Right atrium auricular region (tissue), 2 donors: ENCODE results near the gene TMEM144. TPM values are rescaled to one million over a fixed set of nuclear protein-coding genes. Genes with fewer than 3 reads are reported as not detected.

Experiments
- DNase-seq: peaks from one replicate; pipeline ENCODE4 v3.0.0-alpha.2; 2019; ENCODE audit warnings: low spot score
- H3K27ac ChIP-seq, 2 donors: fragments of 200-600 bp; sonication (generic); 1 replicate in 1 of 2; 2 replicates in 1 of 2; pipeline ENCODE4 v1.5.1; 2016 to 2019
- H3K27me3 ChIP-seq, 2 donors: fragments of 200-600 bp; sonication (generic); one replicate each; pipeline versions ENCODE4 v1.5.1 to v1.6.0; 2017 to 2019
- H3K36me3 ChIP-seq: fragments of 200-600 bp; sonication (generic); one replicate; pipeline ENCODE4 v1.5.1; 2016
- H3K4me1 ChIP-seq, 2 donors: fragments of 200-600 bp; sonication (generic); one replicate each; pipeline versions ENCODE4 v1.5.1 to v1.6.0; 2017 to 2019
- H3K4me3 ChIP-seq, 2 donors: fragments of 200-600 bp; sonication (generic); 1 replicate in 1 of 2; 2 replicates in 1 of 2; pipeline ENCODE4 v1.5.1; 2017 to 2019; ENCODE audit warnings: mild to moderate bottlenecking in 1 of 2, moderate library complexity in 1 of 2
- H3K9me3 ChIP-seq, 2 donors: fragments of 200-600 bp; sonication (generic); one replicate each; pipeline ENCODE4 v1.5.1; 2019
- CTCF ChIP-seq, 2 donors: fragments of 200-600 bp; sonication (generic); IDR thresholded peaks; one replicate each; pipeline ENCODE4 v1.5.1; 2019; ENCODE audit warnings: antibody characterized with exemption in 2 of 2
- total RNA-seq, 2 donors: library from RNA; depleted of rRNA; stranded (reverse); fragments of >200 nt; gene quantifications; one replicate each; pipeline ENCODE4 v1.1.0, GENCODE V29; 2016

The TMEM144 gene
- total RNA-seq, 2 donors from 2014 or later: 7.1 to 9.7 TPM

DNA sequence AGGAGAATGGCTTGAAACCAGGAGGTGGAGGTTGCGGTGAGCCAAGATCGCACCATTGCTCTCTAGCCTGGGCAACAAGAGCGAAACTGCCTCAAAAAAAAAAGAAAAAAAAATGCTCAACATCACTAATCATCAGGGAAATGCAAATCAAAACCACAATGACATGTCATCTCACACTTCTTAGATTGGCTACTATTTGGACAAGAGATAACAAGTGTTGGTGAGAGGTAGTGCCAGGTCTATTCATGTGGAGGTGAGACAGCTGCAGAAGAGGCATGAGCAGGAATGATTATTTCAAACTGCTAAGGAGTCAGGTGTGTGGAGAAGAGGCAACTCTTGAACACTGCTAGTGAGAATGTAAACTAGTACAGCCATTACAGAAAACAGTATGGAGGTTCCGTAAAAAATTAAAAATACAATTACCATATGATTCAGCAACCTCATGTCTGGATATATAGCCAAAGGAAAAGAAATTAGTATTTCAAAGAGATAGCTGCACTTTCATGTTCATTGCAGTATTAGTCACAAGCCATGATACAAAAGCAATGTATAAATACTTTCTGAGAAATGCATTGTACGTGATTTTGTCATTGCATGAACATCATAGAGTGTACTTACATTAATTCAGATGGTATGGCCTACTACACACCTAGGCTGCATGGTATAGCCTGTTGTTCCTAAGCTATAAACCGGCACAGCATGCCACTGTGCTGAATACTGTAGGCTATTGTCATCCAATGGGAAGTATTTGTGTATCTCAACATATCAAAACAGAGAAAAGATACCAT lies 75.3 kb downstream of the TMEM144 start:
- no peak for DNase-seq
- H3K9me3 ChIP-seq: no peaks in the 10 kb centered on the region
- no peaks in the 10 kb centered on the region for H3K36me3 ChIP-seq
- H3K27me3 ChIP-seq: no peaks in the 10 kb centered on the region
- no peak overlapping the region for H3K4me3 ChIP-seq
- H3K4me1 ChIP-seq: no peaks in the 10 kb centered on the region
- TF ChIP-seq CTCF (IDR thresholded peaks at IDR 0.05): no peak
- no peak overlapping the region for H3K27ac ChIP-seq

DNA sequence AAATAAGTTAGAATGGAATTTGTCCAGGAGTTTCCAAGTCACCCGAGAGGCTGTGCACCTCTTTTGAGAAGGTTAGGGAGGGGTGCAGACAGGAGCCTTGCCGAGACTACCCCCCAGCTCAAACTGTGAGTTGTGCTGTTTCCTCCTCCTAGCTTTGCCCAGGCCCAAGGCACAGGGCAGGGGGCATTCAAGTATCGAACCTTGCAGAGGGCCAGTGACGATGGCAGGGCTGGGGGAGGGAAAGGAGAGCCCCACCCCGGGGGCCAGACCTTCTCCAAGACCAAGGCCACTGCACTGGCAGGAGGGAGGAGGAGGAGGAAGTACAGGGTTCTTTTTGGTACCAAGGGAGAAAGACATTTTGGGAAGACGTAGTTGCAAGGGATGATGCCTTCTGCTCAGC lies 80.6 kb downstream of the TMEM144 start:
- no peak for DNase-seq
- Histone ChIP-seq H3K9me3 (no peaks in the 10 kb centered on the region), H3K4me1 (no peaks in the 10 kb centered on the region), H3K4me3 (no peak overlapping the region), H3K36me3 (no peaks in the 10 kb centered on the region), H3K27ac (no peak overlapping the region), H3K27me3 (no peaks in the 10 kb centered on the region)
- TF ChIP-seq CTCF (IDR thresholded peaks at IDR 0.05): no peak

DNA sequence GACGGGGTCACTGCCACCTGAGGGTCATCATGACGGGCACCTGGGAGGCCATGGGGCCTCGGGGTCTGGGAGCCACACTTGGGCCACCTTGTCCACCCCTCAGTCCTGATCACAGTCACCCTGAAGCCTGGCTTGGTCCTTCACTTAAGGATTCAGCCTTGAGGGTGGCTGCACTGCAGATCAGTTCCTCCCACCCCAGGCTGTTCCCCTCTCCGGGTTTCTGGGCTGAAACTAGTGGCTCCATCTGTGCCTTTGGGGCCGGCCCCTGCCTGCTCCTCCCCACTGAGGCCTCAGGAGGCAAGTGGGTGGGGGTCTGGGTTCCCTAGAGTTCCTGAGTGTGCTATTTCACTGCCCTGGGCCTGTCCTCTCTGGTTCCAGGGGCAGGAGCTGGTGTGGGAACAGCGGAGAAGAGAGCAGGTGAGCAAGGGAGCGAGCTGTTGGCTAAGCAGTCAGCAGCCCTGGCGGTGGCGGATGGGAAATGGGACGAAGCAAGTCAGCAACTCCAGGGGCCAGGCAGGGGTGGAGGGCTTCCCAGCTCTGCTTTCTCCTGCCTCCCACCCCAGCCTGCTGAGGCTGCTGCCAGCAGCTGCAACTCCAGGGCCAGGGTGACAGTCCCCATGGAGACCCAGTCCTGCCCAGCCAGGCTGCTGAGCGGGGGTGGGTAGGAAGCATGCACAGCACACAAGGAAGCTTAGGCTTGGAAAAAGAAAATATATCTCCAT lies 81.2 kb downstream of the TMEM144 start:
- DNase-seq: no peak
- Histone ChIP-seq H3K27ac (no peak overlapping the region), H3K9me3 (no peaks in the 10 kb centered on the region), H3K4me1 (no peaks in the 10 kb centered on the region), H3K4me3 (no peak overlapping the region), H3K36me3 (no peaks in the 10 kb centered on the region), H3K27me3 (no peaks in the 10 kb centered on the region)
- TF ChIP-seq CTCF (IDR thresholded peaks at IDR 0.05): no peak

- H3K4me3 ChIP-seq: no peak overlapping the region
- no peaks in the 10 kb centered on the region for H3K9me3 ChIP-seq
- no peaks in the 10 kb centered on the region for H3K4me1 ChIP-seq
- no peaks in the 10 kb centered on the region for H3K27me3 ChIP-seq
- no peak overlapping the region for H3K27ac ChIP-seq
- no peak for DNase-seq
- no peak for TF ChIP-seq CTCF (IDR thresholded peaks at IDR 0.05)
- H3K36me3 ChIP-seq: no peaks in the 10 kb centered on the region
Observed at GRCh38 chr4:158292156-158292555, 81.9 kb downstream of the TMEM144 start.

- no peak for DNase-seq
- Histone ChIP-seq H3K4me3 (no peak overlapping the region), H3K27ac (no peak overlapping the region), H3K27me3 (no peaks in the 10 kb centered on the region), H3K36me3 (no peaks in the 10 kb centered on the region), H3K9me3 (no peaks in the 10 kb centered on the region), H3K4me1 (no peaks in the 10 kb centered on the region)
- TF ChIP-seq CTCF (IDR thresholded peaks at IDR 0.05): no peak
Observed at GRCh38 chr4:158295053-158295452, 84.8 kb downstream of the TMEM144 start.
